Measurements from ENCODE around the gene RPTOR. TPM values are rescaled to one million over a fixed set of nuclear protein-coding genes. Genes with fewer than 3 reads are reported as not detected.

The RPTOR gene
- total RNA-seq, 1 experiment from 2014 or later = 58.0 TPM

DNA sequence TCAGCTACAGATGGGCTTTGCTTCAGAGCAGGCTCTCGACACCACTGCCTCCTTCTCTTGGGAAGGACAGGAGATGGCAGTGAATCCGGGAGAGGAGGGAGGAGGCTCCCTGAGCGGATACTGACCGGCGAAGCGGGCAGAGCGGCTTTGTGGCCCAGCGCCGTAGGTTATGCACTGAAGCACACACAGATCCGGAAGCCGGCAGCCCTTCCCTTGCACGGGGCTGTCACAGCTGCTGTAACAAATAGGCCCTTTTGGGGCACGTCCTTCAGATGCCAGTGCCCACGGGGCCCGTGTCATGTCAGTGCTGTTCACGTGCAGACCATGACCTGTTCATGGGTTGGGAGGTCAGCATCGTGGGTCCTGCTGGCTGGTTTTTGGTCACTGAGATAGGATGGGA is 302.3 kb downstream of the RPTOR start:
- Histone ChIP-seq H3K9me3 (ENCODE audit: control insufficient read depth, insufficient read depth, low read depth, low read length) (no peaks in the 10 kb centered on the region), H3K27me3 (ENCODE audit: control insufficient read depth, insufficient read depth, low read length) (no peaks in the 10 kb centered on the region), H3K36me3 (ENCODE audit: control insufficient read depth, insufficient read depth, low read length) (no peaks in the 10 kb centered on the region), H3K4me1 (ENCODE audit: control insufficient read depth, insufficient read depth, low read length) (no peaks in the 10 kb centered on the region), H3K4me3 (ENCODE audit: low read depth in 2 of 2, low read length in 2 of 2) (no peak overlapping the region), H3K27ac (ENCODE audit: low read length) (no peak overlapping the region)
- no peak for DNase-seq (ENCODE audit: low read depth, low spot score)
- TF ChIP-seq TCF7L2 (IDR thresholded peaks at IDR 0.05; ENCODE audit: low read depth, low read length) = no peak
- TF ChIP-seq, protein P1, sequence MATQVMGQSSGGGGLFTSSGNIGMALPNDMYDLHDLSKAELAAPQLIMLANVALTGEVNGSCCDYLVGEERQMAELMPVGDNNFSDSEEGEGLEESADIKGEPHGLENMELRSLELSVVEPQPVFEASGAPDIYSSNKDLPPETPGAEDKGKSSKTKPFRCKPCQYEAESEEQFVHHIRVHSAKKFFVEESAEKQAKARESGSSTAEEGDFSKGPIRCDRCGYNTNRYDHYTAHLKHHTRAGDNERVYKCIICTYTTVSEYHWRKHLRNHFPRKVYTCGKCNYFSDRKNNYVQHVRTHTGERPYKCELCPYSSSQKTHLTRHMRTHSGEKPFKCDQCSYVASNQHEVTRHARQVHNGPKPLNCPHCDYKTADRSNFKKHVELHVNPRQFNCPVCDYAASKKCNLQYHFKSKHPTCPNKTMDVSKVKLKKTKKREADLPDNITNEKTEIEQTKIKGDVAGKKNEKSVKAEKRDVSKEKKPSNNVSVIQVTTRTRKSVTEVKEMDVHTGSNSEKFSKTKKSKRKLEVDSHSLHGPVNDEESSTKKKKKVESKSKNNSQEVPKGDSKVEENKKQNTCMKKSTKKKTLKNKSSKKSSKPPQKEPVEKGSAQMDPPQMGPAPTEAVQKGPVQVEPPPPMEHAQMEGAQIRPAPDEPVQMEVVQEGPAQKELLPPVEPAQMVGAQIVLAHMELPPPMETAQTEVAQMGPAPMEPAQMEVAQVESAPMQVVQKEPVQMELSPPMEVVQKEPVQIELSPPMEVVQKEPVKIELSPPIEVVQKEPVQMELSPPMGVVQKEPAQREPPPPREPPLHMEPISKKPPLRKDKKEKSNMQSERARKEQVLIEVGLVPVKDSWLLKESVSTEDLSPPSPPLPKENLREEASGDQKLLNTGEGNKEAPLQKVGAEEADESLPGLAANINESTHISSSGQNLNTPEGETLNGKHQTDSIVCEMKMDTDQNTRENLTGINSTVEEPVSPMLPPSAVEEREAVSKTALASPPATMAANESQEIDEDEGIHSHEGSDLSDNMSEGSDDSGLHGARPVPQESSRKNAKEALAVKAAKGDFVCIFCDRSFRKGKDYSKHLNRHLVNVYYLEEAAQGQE (IDR thresholded peaks at IDR 0.05; ENCODE audit: insufficient read depth in 1 of 2, low read depth in 2 of 2, low read length in 1 of 2) = no peak
- TF ChIP-seq, protein P2, sequence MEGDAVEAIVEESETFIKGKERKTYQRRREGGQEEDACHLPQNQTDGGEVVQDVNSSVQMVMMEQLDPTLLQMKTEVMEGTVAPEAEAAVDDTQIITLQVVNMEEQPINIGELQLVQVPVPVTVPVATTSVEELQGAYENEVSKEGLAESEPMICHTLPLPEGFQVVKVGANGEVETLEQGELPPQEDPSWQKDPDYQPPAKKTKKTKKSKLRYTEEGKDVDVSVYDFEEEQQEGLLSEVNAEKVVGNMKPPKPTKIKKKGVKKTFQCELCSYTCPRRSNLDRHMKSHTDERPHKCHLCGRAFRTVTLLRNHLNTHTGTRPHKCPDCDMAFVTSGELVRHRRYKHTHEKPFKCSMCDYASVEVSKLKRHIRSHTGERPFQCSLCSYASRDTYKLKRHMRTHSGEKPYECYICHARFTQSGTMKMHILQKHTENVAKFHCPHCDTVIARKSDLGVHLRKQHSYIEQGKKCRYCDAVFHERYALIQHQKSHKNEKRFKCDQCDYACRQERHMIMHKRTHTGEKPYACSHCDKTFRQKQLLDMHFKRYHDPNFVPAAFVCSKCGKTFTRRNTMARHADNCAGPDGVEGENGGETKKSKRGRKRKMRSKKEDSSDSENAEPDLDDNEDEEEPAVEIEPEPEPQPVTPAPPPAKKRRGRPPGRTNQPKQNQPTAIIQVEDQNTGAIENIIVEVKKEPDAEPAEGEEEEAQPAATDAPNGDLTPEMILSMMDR (IDR thresholded peaks at IDR 0.05) = no peak
- no peak for TF ChIP-seq POLR2AphosphoS5 (IDR thresholded peaks at IDR 0.05; ENCODE audit: low read depth, low read length)
- TF ChIP-seq SIN3A (IDR thresholded peaks at IDR 0.05; ENCODE audit: borderline replicate concordance, insufficient read depth, low read depth, low read length) = no peak
- intact Hi-C loops (cut with micrococcal nuclease; ENCODE audit: unreplicated experiment) (no loop called here), in situ Hi-C loops (cut with HindIII; ENCODE audit: low pct_unique_long_range_greater_than_20kb, low sequenced_read_pairs) (no loop called here)
- ChIA-PET POLR2A (no interaction called here), CTCF (no interaction called here)
- no TSS peak for BruUV-seq (replicated peaks)
- ATAC-seq = no peak

DNA sequence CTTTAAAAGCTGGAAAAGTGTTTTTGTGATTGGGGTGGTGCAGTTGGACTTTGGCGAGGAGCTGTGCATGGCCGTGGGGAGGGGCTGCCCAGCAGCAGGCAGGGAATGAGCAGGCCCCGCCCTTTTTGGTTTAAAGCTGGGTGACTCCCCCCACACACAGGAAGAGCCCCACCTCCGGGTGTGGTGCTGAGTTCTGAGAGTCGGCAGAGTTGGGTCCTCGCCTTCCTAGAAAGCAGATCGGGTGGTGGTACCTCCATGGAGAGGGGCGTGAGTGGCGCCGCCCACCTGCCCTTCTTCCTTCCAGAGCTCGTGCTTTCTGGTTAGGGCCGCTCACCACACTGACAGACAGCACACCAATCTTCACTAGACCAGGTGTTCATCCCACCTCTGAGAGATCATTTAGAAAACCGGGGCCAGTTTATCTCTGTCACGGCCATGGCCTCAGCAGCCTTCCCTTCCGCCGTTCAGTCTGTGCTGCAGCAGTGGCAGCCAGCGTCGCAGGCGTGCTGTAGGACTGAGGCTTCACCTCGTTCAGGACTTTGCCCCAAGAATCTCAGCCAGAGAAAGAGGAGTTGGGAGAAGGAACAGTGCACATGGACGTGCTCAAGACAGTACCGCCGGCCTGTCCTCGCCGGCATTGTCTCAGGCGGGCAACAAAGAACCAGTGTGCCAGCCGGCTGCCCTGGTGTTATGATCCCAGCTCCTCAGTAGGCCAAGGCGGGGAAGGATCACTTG is 303.0 kb downstream of the RPTOR start:
- BruUV-seq (replicated peaks) = no TSS peak
- no peaks in the 10 kb centered on the region for H3K4me1 ChIP-seq (ENCODE audit: control insufficient read depth, insufficient read depth, low read length)
- no peak overlapping the region for H3K4me3 ChIP-seq (ENCODE audit: low read depth in 2 of 2, low read length in 2 of 2)
- CTCF ChIA-PET = no interaction called here
- DNase-seq (ENCODE audit: low read depth, low spot score) (no peak), ATAC-seq (no peak)
- no peaks in the 10 kb centered on the region for H3K9me3 ChIP-seq (ENCODE audit: control insufficient read depth, insufficient read depth, low read depth, low read length)
- no peaks in the 10 kb centered on the region for H3K27me3 ChIP-seq (ENCODE audit: control insufficient read depth, insufficient read depth, low read length)
- intact Hi-C loops (cut with micrococcal nuclease; ENCODE audit: unreplicated experiment) = no loop called here
- no peaks in the 10 kb centered on the region for H3K36me3 ChIP-seq (ENCODE audit: control insufficient read depth, insufficient read depth, low read length)
- TF ChIP-seq, protein P1 (IDR thresholded peaks at IDR 0.05; ENCODE audit: insufficient read depth in 1 of 2, low read depth in 2 of 2, low read length in 1 of 2) = no peak
- TF ChIP-seq SIN3A (IDR thresholded peaks at IDR 0.05; ENCODE audit: borderline replicate concordance, insufficient read depth, low read depth, low read length) = no peak
- no peak for TF ChIP-seq POLR2AphosphoS5 (IDR thresholded peaks at IDR 0.05; ENCODE audit: low read depth, low read length)
- TF ChIP-seq TCF7L2 (IDR thresholded peaks at IDR 0.05; ENCODE audit: low read depth, low read length) = no peak
- TF ChIP-seq, protein P2 (IDR thresholded peaks at IDR 0.05) = no peak
- in situ Hi-C loops (cut with HindIII; ENCODE audit: low pct_unique_long_range_greater_than_20kb, low sequenced_read_pairs) = no loop called here
- POLR2A ChIA-PET = no interaction called here
- no peak overlapping the region for H3K27ac ChIP-seq (ENCODE audit: low read length)
